HG02642 (cell line): ENCODE results near the gene NEU4.
A peak's percentile ranks its signal among the peaks of the same experiment; 100 is the strongest.

Source experiments
- ATAC-seq: cut with Tn5 transposase; IDR thresholded peaks from one replicate; pipeline ENCODE4 v1.9.1; 2021; ENCODE audit warnings: mild to moderate bottlenecking; ENCODE audit not compliant: unreplicated experiment, poor library complexity

NEU4 gene

DNA sequence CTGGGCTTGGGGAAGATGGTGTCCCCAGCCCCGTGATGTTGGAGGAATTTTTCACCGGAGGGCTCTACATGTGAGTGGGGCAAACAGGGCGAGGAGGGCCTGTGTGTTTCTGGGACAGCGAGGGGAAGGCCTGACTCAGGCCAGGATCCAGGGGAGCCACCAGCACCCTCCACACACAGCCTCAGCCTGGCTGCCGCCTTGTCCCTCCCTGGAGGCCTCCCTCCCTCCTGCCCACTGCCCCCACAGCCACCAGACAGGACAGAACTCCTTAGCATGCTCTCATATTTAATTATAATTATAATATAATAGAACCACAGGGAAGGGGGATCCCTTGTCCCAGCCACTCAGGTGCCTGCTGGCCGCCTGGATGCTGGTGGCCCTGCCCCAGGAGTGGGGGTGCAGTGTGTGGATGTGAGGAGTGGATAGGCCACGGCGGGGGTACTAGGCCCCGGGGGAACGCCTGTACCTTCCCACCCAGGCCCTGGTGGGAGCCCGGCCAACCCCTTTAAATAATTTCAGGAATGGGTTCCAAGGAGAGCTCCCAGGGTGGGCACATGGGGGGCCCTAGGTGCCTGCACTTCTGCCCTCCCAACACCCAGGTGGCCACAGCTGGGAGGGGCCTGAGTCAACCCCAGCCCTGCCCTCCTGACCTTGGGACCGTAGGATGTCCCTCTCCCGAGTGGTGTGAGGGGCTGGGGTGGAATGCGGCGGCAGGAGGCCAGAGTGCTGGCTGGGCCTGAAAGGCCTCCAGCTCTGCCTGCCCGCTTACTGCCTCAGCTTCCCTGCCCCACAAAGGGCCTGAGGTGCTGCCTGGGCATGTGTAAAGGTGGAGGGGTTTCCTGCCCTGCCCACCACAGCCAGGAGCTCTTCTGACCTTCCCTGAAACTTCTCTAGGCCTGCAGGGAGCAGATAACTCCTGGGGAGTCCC, 40.9 kb downstream of the NEU4 start:
- no peak for ATAC-seq

- no peak for ATAC-seq
Observed at GRCh38 chr2:241850544-241851324, 41.7 kb downstream of the NEU4 start.

DNA sequence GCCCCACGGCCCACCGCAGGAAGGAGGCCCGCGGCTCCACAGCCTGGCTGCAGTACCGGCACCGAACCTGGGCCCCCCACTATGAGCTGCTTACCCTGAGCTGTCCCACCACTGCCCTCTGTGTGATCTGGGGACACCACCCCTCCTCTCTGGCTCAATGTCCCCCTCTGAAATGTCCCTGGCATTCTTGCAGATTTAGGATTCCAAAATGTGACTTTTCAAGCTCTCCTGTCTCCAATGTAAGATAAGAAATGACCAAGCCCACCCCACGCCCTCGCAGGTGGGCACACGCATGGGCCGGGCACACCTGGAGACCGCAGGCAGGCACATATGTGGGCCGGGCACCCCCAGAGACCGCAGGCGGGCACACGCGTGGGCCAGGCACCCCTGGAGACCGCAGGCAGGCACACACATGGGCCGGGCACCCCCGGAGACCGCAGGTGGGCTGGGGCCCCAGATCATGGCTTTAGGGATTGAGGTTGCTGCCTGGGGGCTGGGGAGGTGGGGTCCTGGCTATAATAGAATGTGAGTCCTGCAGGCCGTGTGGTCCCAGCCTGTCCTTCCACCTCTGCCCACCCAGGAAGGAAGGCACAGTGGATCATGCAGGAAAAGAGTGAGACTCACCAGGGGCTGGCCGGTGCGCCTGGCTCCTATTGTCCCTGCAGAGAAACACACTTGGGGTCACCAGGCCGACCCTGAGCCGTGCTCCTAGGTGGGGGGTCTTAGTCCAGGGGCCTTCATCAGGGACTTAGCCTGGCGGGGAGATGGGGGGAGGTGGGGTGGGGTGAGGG, 42.5 kb downstream of the NEU4 start:
- ATAC-seq = no peak

- ATAC-seq = no peak
Observed at GRCh38 chr2:241852116-241852980, 43.4 kb downstream of the NEU4 start.

GRCh38 chr2:241852981-241853631, 44.1 kb downstream of the NEU4 start:
- no peak for ATAC-seq

DNA sequence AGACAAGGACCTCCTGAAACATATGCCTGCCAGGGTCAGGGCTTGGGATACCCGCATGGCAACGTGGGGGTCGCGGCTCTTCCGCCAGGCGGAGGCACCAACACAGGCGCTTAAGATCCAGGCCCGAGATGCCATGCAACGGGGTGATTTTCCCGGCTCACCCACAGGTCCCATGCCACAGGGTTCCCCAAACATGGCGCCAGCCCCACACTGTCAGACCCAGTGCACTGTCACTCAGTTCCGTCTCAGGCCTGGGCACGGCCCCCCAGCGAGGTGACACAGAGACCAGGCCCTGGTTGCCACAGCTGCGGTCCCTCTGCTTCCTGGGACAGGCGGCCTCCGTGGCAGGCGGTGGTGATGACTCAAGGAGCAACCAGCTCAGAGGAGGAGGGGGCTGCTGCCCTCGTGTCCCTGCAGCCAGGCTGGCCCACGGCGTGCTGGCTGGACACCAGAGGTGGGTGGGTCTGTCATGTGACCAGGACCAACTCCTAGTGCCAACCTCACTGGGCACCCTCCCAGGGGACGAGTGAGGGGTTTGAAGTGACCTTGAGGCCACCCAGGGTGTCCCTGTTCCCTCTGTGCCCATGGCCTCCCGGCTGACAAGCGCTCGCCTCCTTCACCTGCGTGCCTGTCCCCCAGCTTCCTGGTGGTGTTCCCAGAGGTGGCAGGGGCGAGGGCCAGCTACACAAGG, 44.8 kb downstream of the NEU4 start:
- no peak for ATAC-seq

DNA sequence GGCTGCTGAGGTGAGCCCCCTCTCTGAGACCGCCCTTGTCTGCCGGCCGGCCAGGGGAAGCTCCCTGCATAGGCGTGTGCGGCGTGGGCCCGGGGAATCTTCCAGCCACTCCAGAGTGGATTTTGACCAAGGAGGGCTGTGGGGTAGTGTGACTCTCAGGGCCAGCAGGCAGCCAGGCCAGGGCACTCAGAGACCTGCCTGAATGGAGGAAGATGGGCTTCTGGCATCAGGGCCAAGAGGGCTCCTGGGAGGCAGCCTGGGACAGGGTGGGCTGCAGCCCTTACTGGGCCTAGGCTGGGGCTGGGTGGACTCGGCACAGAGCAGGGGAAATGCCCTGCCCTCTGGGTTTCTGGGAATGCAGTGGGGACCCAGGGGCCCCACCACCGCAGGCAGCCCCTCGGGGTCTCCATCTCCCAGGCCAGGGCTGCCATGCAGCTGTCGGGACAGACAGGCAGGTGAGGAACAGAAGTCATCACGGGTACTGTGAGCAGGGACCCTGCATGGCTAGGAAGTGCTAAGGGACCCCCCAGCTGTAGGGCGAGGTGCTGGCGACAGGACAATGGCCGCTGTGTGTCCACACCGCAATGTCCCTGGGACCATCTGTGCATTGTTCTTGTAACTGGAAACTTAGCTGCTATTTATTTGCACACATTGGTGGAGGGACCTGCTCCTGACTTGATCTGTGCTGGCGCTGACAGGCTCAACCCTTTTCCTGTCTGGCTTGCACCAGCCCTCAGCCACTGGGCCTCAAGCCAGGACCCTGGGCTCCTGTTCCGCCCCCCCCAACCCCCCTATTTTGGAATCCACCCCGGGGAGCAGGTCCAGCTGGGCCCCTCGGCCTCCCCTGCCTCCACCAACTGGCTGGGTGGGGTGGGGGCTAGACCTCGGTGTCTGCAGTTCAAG, 45.6 kb downstream of the NEU4 start:
- ATAC-seq = no peak

GRCh38 chr2:241855245-241855887, 46.4 kb downstream of the NEU4 start:
- no peak for ATAC-seq

DNA sequence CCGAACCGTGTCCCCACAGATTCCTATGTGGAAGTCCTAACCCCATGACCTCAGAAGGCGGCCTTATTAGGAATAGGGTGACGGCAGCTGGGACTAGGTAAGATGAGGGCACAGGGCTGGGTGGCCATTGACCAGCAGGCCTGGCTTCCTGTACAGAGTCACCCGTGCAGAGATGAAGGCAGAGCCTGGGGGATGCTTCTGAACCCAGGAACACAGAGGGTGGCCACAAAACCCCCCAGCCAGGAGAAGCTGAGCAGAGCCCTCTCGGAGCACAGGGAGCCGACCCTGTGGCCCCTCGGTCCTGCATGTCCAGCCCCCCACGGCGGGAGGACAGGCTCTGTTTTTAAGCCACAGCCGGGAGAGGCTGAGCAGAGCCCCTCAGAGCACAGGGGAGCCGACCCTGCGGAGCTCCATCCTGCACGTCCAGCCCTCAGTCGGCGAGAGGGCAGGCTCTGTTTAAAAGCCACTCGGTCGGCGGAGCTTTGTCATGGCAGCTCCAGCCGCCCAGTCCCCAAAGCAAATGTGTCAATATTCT, 47.0 kb downstream of the NEU4 start:
- ATAC-seq = no peak

DNA sequence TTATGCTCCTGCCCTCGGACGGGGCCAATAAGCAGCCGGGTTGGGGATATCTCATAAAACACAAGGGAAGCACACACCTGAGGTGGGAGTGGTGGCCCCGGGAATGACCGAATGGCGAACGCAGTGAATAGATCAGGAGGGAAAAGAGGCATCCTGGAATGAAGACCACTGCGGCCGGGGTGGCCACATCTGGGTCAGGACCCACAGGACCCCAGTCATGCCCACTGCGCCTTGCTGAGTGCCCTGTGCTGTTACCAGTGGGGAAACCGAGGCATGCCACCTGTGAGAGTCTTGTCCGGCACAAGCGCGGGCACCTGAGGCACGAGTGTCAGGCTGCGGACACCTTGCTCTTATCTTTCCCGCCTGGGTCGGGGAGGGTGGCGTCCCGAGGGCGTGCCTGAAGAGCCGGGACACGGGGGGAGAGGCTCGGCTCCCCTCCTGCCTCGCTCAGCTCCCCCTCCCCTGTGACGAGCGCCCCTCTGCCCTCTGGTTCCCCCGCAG, 48.1 kb downstream of the NEU4 start:
- no peak for ATAC-seq

DNA sequence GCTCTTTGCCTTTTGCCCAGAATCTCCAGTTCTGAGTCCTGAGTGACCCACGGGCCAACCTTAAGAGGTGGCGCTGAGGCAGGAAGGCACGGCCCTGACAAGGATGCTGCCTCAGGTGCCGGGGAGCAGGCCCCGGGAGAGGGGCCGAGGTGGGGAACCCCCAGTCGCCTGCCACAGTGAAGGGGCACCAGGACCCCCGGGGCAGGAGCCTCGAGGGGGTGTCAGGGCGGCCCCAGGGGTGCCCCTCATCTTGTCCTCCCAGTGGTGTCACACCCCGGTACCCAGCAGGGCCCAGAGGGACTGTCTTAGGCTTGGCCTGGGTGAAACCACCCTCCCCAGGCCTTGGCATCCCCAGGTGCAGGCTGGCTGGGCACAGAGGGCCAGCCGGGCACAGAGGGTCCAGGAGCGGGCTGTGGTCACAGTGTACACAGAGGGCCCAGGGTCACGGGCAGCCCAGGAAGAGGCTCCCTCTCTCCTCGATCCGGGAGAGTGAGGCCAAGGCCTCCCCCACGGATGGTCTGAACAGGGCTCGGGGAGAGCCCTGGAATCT, 48.7 kb downstream of the NEU4 start:
- ATAC-seq = no peak

DNA sequence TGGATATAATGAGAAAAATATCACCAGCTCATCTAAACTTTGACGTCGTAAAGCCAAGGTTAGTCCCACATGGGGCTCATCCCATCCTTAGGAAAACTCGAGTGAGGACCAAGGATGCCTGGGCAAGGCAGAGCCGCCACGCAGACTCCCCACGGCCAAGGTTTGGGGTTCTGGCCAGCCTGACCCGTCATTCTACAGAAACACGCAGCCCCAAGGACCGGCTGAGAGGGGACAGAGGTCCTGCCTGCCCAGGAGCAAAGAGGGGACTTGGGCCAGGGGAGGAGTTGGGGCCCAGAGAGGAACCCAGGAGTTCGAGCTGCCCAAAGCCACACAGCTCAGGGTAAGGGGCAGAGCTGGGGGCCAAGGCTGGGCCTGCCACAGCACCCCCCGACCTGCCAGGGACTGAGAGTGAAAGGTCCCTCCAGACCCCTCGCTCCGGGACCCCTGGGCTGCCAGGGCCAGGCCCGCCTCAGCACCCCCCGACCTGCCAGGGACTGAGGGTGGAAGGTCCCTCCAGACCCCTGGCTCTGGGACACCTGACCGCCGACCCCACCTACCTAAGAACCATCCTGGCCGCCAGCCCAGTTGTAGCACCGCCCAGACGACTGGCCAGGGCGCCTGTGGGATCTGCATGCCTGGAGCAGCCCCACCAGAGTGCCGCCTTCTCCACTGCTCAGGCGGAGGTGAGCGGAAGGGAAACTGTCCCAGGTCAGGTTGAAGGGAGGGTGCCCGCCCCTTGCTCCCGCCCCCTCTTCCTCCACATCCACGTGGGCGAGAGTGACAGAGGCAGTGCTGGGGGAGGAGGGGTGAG, 49.4 kb downstream of the NEU4 start, which contains the start of gene PDCD1:
PDCD1 (minus strand) TSS at position 689 of the 811 bp plus-strand sequence; CDS start at position 633, 56 bp downstream.
- ATAC-seq = peak; percentile 34

GRCh38 chr2:241859017-241859435, 50.0 kb downstream of the NEU4 start:
- peak; percentile 22 for ATAC-seq

DNA sequence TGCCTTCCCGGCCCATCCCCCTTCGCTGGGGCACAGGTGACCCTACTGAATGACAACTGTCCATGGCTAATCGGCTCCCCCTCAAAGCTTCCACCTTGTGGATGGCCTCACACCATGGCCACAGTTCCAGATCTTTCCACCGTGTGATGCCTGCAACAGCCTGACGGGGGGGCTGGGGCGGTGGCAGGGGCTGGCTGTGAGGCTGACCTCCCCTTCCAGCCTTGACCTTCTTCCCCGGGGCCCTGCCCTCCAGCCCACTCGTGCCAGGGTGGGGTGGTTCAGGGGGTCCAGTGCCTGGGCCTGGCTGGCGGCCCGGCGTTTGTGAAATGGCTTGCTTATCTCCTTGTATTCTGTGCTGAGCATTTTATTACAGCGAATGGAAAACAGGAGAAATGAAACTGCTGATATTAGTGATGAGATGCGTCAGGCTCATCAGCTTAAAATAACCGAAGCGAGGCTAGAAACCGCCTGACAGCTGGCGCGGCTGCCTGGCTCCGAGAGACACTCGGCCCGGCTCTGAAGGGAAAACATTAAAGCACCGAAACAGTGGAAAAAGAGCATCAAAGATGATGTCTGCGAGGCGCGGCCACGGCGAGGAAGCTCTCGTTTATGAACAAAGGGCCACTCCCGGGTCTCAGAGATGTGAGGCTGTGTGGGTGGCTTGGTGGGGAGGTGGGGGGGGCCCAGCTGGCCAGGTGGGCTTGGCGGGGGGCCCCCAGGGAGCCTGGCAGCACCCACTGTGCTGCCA, 50.6 kb downstream of the NEU4 start:
- ATAC-seq = peak; percentile 51
